Measurements from ENCODE around the gene AEBP1. TPM values are rescaled to one million over a fixed set of nuclear protein-coding genes. Genes with fewer than 3 reads are reported as not detected.
A peak's percentile ranks its signal among the peaks of the same experiment; 100 is the strongest.

Gene AEBP1
- total and polyA plus RNA-seq, 4 experiments from 2014 or later, result 0.20 to 7.8 (median 5.0) TPM

DNA sequence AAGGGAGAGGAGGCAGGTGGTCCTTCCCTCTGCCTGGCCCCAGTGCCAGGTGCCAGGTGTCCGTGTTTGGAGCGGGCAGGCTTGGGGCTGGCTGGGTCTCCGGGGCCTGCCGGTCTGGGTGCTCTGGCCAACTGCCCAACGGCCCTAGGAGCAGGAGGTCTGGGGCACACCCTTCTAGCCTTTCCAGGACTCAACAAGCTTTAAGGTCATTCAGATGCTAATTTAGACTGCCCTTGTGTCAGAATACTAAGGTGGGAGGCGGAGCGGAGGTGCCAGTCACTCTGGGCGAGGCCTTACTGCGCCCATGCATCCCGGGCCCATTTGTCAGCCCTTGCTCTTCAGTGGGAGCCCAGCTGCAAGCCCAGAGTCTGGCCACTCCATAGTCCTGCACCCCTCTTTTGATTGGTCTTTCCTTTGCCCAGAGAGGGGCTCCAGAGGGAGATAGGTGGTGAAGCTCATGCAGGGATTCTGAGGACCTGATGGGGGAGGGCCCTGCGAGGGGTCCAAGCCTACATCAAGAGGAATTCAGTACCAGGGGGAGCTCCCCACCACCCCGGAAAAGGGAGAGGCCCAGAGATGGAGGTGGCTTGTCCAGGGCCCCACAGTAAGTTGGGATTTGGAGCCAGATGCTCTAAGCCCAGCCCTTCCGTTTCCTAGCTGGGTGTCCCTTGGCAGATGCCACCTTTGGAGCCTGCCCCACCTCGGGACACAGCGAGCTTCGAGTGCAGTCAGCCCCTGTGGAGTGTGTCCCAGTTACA lies 40.1 kb upstream of the AEBP1 start:
- Histone ChIP-seq H3K4me1 (ENCODE audit: insufficient read depth, low read length) (peaks cover 20% of the 10 kb centered on the region), H3K27ac (ENCODE audit: low read depth, low read length) (no peak overlapping the region), H3K27me3 (ENCODE audit: insufficient read depth, low read length) (no peaks in the 10 kb centered on the region), H3K4me3 (ENCODE audit: low read length in 2 of 2) (no peak overlapping the region), H3K9me3 (ENCODE audit: control insufficient read depth in 1 of 2, low read length in 2 of 2) (no peaks in the 10 kb centered on the region), H3K36me3 (ENCODE audit: insufficient read depth, low read length) (peaks cover 24% of the 10 kb centered on the region)
- H3K4me3 Mint-ChIP-seq, result no peak overlapping the region
- intact Hi-C loops (cut with micrococcal nuclease), result no loop called here
- peaks cover 11 to 34% (median 21%) of the 10 kb centered on the region in 4 donors for H3K4me1 Mint-ChIP-seq
- ChIA-PET CTCF (ENCODE audit: partially characterized antibody) (interaction anchor here (1.1 to 1.3 kb wide), 2 partner anchors 17 to 19 kb away, joined by 3 to 4 read pairs; partner anchors contain the start of gene DBNL), POLR2A (ENCODE audit: partially characterized antibody) (interaction anchor here (0.7 to 8.1 kb wide), 6 partner anchors 8 to 454 kb away, joined by 3 to 119 read pairs (median 6); partner anchors contain the start of gene DBNL)
- H3K27me3 Mint-ChIP-seq, result no peaks in the 10 kb centered on the region
- peaks cover 6 to 26% of the 10 kb centered on the region in 2 donors for H3K36me3 Mint-ChIP-seq
- no peak for DNase-seq
- H3K9me3 Mint-ChIP-seq, result peaks cover 0 to 2% (median 0%) of the 10 kb centered on the region in 8 donors
- peak overlapping the region in 2 of 7 donors; percentile 60 to 79 for H3K27ac Mint-ChIP-seq

- Mint-ChIP-seq H3K27me3 (no peaks in the 10 kb centered on the region), H3K4me1 (peaks cover 12 to 34% (median 22%) of the 10 kb centered on the region in 4 donors), H3K36me3 (peaks cover 6 to 18% of the 10 kb centered on the region in 2 donors), H3K9me3 (peaks cover 0 to 3% (median 0%) of the 10 kb centered on the region in 8 donors), H3K27ac (peak overlapping the region in 1 of 7 donors; percentile 85), H3K4me3 (peak overlapping the region in 1 of 8 donors; percentile 59)
- Histone ChIP-seq H3K4me3 (ENCODE audit: low read length in 2 of 2) (no peak overlapping the region), H3K27me3 (ENCODE audit: insufficient read depth, low read length) (no peaks in the 10 kb centered on the region), H3K36me3 (ENCODE audit: insufficient read depth, low read length) (peaks cover 15% of the 10 kb centered on the region), H3K9me3 (ENCODE audit: control insufficient read depth in 1 of 2, low read length in 2 of 2) (no peaks in the 10 kb centered on the region), H3K4me1 (ENCODE audit: insufficient read depth, low read length) (peaks cover 20% of the 10 kb centered on the region), H3K27ac (ENCODE audit: low read depth, low read length) (no peak overlapping the region)
- POLR2A ChIA-PET (ENCODE audit: partially characterized antibody), result interaction anchor here (0.5 to 8.1 kb wide), 5 partner anchors 9 to 512 kb away, joined by 4 to 119 read pairs (median 6); partner anchors contain the start of gene DBNL
- CTCF ChIA-PET (ENCODE audit: partially characterized antibody), result interaction anchor here (1.3 kb wide), 1 partner anchor 20 kb away, joined by 4 read pairs; the partner anchor contains the start of gene DBNL
- DNase-seq, result no peak
- intact Hi-C loops (cut with micrococcal nuclease), result no loop called here
Measured at GRCh38 chr7:44064791-44065430, 39.2 kb upstream of the AEBP1 start.

GRCh38 chr7:44065431-44066110 lies 38.6 kb upstream of the AEBP1 start, which contains the start of gene PGAM2:
PGAM2 (minus strand) TSS chr7:44065567; CDS start chr7:44065529, 38 bp downstream.
- H3K9me3 ChIP-seq (ENCODE audit: control insufficient read depth in 1 of 2, low read length in 2 of 2), result no peaks in the 10 kb centered on the region
- Mint-ChIP-seq H3K9me3 (peaks cover 0 to 1% (median 0%) of the 10 kb centered on the region in 8 donors), H3K27me3 (no peaks in the 10 kb centered on the region), H3K27ac (peak within 1 kb of the TSS in 3 of 7 donors; percentile 61 to 85 (median 61)), H3K4me1 (peaks cover 13 to 34% (median 22%) of the 10 kb centered on the region in 4 donors), H3K36me3 (peaks cover 6 to 11% of the 10 kb centered on the region in 2 donors), H3K4me3 (peak within 1 kb of the TSS in 1 of 8 donors; percentile 59)
- peaks cover 20% of the 10 kb centered on the region for H3K4me1 ChIP-seq (ENCODE audit: insufficient read depth, low read length)
- no peaks in the 10 kb centered on the region for H3K27me3 ChIP-seq (ENCODE audit: insufficient read depth, low read length)
- H3K4me3 ChIP-seq (ENCODE audit: low read length in 2 of 2), result no peak within 1 kb of the TSS
- POLR2A ChIA-PET (ENCODE audit: partially characterized antibody), result interaction anchor here (0.5 to 8.1 kb wide), 7 partner anchors 10 to 516 kb away, joined by 3 to 119 read pairs (median 6); partner anchors contain the start of gene DBNL
- CTCF ChIA-PET (ENCODE audit: partially characterized antibody), result no interaction called here
- no peak within 1 kb of the TSS for H3K27ac ChIP-seq (ENCODE audit: low read depth, low read length)
- intact Hi-C loops (cut with micrococcal nuclease), result no loop called here
- DNase-seq, result no peak
- H3K36me3 ChIP-seq (ENCODE audit: insufficient read depth, low read length), result peaks cover 9% of the 10 kb centered on the region

DNA sequence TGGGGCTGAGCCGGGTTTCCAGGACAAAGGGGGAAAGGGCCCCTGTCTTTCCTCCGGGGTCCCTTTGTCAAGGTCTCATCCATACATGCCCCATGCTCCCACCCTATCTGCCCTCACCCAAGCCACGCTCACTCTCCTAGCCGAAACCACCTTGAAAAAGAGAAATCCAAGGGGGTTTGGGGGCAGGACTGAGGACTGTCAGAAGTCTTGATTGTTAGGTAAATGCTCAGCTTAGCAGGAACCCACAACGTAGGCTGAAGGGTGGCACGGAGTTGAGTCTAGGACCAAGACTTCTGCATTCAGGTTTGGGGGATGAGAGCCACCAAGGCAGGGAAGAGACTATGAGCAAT lies 38.1 kb upstream of the AEBP1 start:
- H3K27ac Mint-ChIP-seq, result no peak overlapping the region
- Histone ChIP-seq H3K9me3 (ENCODE audit: control insufficient read depth in 1 of 2, low read length in 2 of 2) (no peaks in the 10 kb centered on the region), H3K4me1 (ENCODE audit: insufficient read depth, low read length) (peaks cover 20% of the 10 kb centered on the region), H3K27me3 (ENCODE audit: insufficient read depth, low read length) (no peaks in the 10 kb centered on the region), H3K36me3 (ENCODE audit: insufficient read depth, low read length) (peaks cover 3% of the 10 kb centered on the region), H3K4me3 (ENCODE audit: low read length in 2 of 2) (no peak overlapping the region), H3K27ac (ENCODE audit: low read depth, low read length) (no peak overlapping the region)
- no peaks in the 10 kb centered on the region for H3K27me3 Mint-ChIP-seq
- CTCF ChIA-PET (ENCODE audit: partially characterized antibody), result no interaction called here
- H3K9me3 Mint-ChIP-seq, result peaks cover 0 to 1% (median 0%) of the 10 kb centered on the region in 8 donors
- intact Hi-C loops (cut with micrococcal nuclease), result no loop called here
- H3K36me3 Mint-ChIP-seq, result peaks cover 6 to 9% of the 10 kb centered on the region in 2 donors
- no peak for DNase-seq
- H3K4me3 Mint-ChIP-seq, result no peak overlapping the region
- POLR2A ChIA-PET (ENCODE audit: partially characterized antibody), result interaction anchor here (0.7 to 8.1 kb wide), 6 partner anchors 9 to 515 kb away, joined by 3 to 119 read pairs (median 6); partner anchors contain the start of gene DBNL
- peaks cover 13 to 34% (median 22%) of the 10 kb centered on the region in 4 donors for H3K4me1 Mint-ChIP-seq

DNA sequence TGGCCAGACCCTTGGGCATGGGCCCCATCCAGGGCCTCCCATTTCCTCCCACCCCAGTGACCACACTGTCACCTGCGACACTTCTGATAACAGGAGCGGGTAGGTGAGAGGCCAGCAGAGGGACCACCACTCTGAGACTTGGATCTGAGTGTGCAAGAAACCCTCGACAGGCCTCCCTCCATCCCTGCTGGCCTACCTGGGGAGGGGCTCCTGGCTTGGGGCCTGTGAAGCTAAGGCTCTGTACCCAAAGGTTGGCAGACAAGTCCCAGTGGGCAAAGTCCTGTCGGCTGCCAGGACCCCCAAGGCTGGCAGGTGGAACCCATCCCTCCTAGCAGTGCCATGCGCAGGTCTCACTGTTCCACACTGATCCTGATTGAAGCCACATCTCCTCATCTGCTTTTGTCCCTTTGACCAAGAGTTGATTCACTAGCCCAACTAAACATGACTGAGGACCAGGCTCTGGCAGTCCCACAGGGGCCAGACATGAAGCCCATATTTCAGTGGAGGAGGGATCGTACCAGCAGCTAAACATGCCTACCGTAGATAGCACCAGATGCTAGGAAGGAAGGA lies 37.6 kb upstream of the AEBP1 start:
- no peaks in the 10 kb centered on the region for H3K36me3 ChIP-seq (ENCODE audit: insufficient read depth, low read length)
- no peak for DNase-seq
- ChIA-PET POLR2A (ENCODE audit: partially characterized antibody) (interaction anchor here (0.7 to 8.1 kb wide), 7 partner anchors 9 to 515 kb away, joined by 3 to 119 read pairs (median 5); partner anchors contain the start of genes DBNL and YKT6), CTCF (ENCODE audit: partially characterized antibody) (no interaction called here)
- peaks cover 13 to 34% (median 22%) of the 10 kb centered on the region in 4 donors for H3K4me1 Mint-ChIP-seq
- H3K9me3 Mint-ChIP-seq, result peaks cover 0 to 1% (median 0%) of the 10 kb centered on the region in 8 donors
- H3K9me3 ChIP-seq (ENCODE audit: control insufficient read depth in 1 of 2, low read length in 2 of 2), result no peaks in the 10 kb centered on the region
- intact Hi-C loops (cut with micrococcal nuclease), result no loop called here
- H3K36me3 Mint-ChIP-seq, result peaks cover 1 to 4% of the 10 kb centered on the region in 2 donors
- no peaks in the 10 kb centered on the region for H3K27me3 Mint-ChIP-seq
- H3K27ac ChIP-seq (ENCODE audit: low read depth, low read length), result no peak overlapping the region
- peak overlapping the region in 1 of 8 donors; percentile 36 for H3K4me3 Mint-ChIP-seq
- H3K4me3 ChIP-seq (ENCODE audit: low read length in 2 of 2), result no peak overlapping the region
- no peaks in the 10 kb centered on the region for H3K27me3 ChIP-seq (ENCODE audit: insufficient read depth, low read length)
- H3K4me1 ChIP-seq (ENCODE audit: insufficient read depth, low read length), result peaks cover 20% of the 10 kb centered on the region
- H3K27ac Mint-ChIP-seq, result no peak overlapping the region

GRCh38 chr7:44067064-44067951 lies 36.8 kb upstream of the AEBP1 start:
- ChIA-PET CTCF (ENCODE audit: partially characterized antibody) (interaction anchor here (0.5 to 1.1 kb wide), 3 partner anchors 14 to 854 kb away, joined by 3 read pairs; no protein-coding TSS in a partner anchor), POLR2A (ENCODE audit: partially characterized antibody) (interaction anchor here (0.7 to 8.1 kb wide), 8 partner anchors 8 to 493 kb away, joined by 3 to 119 read pairs (median 5); partner anchors contain the start of genes DBNL and YKT6)
- no peaks in the 10 kb centered on the region for H3K27me3 Mint-ChIP-seq
- H3K27me3 ChIP-seq (ENCODE audit: insufficient read depth, low read length), result no peaks in the 10 kb centered on the region
- intact Hi-C loops (cut with micrococcal nuclease), result no loop called here
- H3K4me1 ChIP-seq (ENCODE audit: insufficient read depth, low read length), result peaks cover 20% of the 10 kb centered on the region
- no peaks in the 10 kb centered on the region for H3K36me3 ChIP-seq (ENCODE audit: insufficient read depth, low read length)
- no peak for DNase-seq
- no peaks in the 10 kb centered on the region for H3K9me3 ChIP-seq (ENCODE audit: control insufficient read depth in 1 of 2, low read length in 2 of 2)
- H3K4me1 Mint-ChIP-seq, result peaks cover 13 to 39% (median 26%) of the 10 kb centered on the region in 4 donors
- peak overlapping the region in 1 of 7 donors; percentile 72 for H3K27ac Mint-ChIP-seq
- peak overlapping the region in 1 of 8 donors; percentile 36 for H3K4me3 Mint-ChIP-seq
- H3K36me3 Mint-ChIP-seq, result peaks cover 4 to 7% of the 10 kb centered on the region in 2 donors
- no peak overlapping the region for H3K27ac ChIP-seq (ENCODE audit: low read depth, low read length)
- peaks cover 0 to 1% (median 0%) of the 10 kb centered on the region in 8 donors for H3K9me3 Mint-ChIP-seq
- H3K4me3 ChIP-seq (ENCODE audit: low read length in 2 of 2), result no peak overlapping the region
